Colonic mucosa (tissue), 4 donors: ENCODE results near the gene AP2A2. TPM values are rescaled to one million over a fixed set of nuclear protein-coding genes. Genes with fewer than 3 reads are reported as not detected.

ENCODE experiments used
- DNase-seq: peaks from one replicate; pipeline ENCODE4 v3.0.0-alpha.2; 2020
- H3K27ac ChIP-seq: fragments of 200-600 bp; one replicate; pipeline ENCODE4 v1.8.0; 2021
- H3K27me3 ChIP-seq: fragments of 200-600 bp; one replicate; pipeline ENCODE4 v1.8.0; 2021
- H3K36me3 ChIP-seq: fragments of 200-600 bp; one replicate; pipeline ENCODE4 v1.8.0; 2021
- H3K4me1 ChIP-seq: fragments of 200-600 bp; one replicate; pipeline ENCODE4 v1.8.0; 2021; ENCODE audit warnings: mild to moderate bottlenecking
- H3K4me3 ChIP-seq: fragments of 200-600 bp; one replicate; pipeline ENCODE4 v1.8.0; 2021
- H3K9ac ChIP-seq, 2 donors: one replicate each; pipeline ENCODE4 v1.7.0; 2013; ENCODE audit warnings: control low read depth in 2 of 2, low read depth in 2 of 2, low read length in 2 of 2
- H3K9me3 ChIP-seq: fragments of 200-600 bp; one replicate; pipeline ENCODE4 v1.8.0; 2021
- CTCF ChIP-seq: fragments of 200-600 bp; IDR thresholded peaks from one replicate; pipeline ENCODE4 v1.8.0; 2022; ENCODE audit warnings: antibody characterized with exemption, mild to moderate bottlenecking
- intact Hi-C: fragments of 100-400 bp; cut with DNase I; formaldehyde crosslinking; loops from one replicate; pipeline ENCODE4 v1.14.1; 2022
- total RNA-seq, 2 donors: library from RNA; stranded (reverse); fragmentation: NEBNext Ultra II Directional in 1 of 2; extraction: Animal tissue kit (Norgen Biotek cat#: 25700) in 1 of 2; gene quantifications; one replicate each; pipeline ENCODE4 v1.2.1, GENCODE V29; 2021
- donor health status: healthy.
- donor health status: DM: no; HTN: no; CAD: no.
- donor health status: DM: no; HTN: no; CAD: no.

AP2A2 gene
- total RNA-seq, 2 donors from 2014 or later = 69.4 to 72.5 TPM

GRCh38 chr11:968822-969221 is 43.2 kb downstream of the AP2A2 start:
- Histone ChIP-seq H3K4me1 (no peaks in the 10 kb centered on the region), H3K36me3 (peaks cover 9% of the 10 kb centered on the region), H3K9me3 (no peaks in the 10 kb centered on the region), H3K27ac (no peak overlapping the region), H3K4me3 (no peak overlapping the region), H3K9ac (no peak overlapping the region), H3K27me3 (no peaks in the 10 kb centered on the region)
- intact Hi-C loops = no loop called here
- DNase-seq = no peak
- TF ChIP-seq CTCF = no peak

GRCh38 chr11:969651-970205 is 44.1 kb downstream of the AP2A2 start:
- intact Hi-C loops = no loop called here
- H3K4me3 ChIP-seq = no peak overlapping the region
- no peak for DNase-seq
- no peak for TF ChIP-seq CTCF
- H3K27me3 ChIP-seq = no peaks in the 10 kb centered on the region
- H3K9me3 ChIP-seq = no peaks in the 10 kb centered on the region
- H3K36me3 ChIP-seq = peaks cover 9% of the 10 kb centered on the region
- H3K27ac ChIP-seq = no peak overlapping the region
- H3K9ac ChIP-seq = no peak overlapping the region
- no peaks in the 10 kb centered on the region for H3K4me1 ChIP-seq

DNA sequence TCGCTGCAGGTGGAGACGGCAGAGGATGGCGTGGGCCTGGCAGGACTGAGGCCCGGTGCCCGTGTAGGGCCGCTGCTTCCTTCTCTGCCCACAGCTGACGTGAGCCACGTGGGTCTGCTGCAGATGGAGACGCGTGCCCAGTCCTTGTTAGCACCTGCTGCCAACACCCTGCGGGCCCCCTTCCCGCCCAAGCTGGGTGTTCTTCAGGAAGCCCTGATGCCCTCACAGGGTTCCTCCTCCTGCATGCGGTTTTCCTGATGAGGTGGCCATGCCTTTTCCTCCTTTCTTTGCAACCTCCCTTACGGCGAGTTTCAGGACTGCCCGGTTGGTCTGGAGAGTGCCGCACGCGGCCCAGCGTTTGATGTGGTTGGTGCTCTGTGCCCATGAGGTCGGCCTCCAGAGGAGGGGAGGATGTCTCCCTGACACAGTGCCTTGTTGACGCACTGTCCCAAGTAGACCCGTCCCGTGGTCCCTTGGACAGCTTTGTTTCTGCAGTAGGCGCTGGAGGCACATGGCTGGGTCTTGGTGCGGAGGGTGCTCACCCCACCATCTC is 44.7 kb downstream of the AP2A2 start:
- Histone ChIP-seq H3K27ac (no peak overlapping the region), H3K4me3 (no peak overlapping the region), H3K9me3 (no peaks in the 10 kb centered on the region), H3K4me1 (no peaks in the 10 kb centered on the region), H3K36me3 (peaks cover 9% of the 10 kb centered on the region), H3K9ac (no peak overlapping the region), H3K27me3 (no peaks in the 10 kb centered on the region)
- intact Hi-C loops = no loop called here
- no peak for TF ChIP-seq CTCF
- no peak for DNase-seq

DNA sequence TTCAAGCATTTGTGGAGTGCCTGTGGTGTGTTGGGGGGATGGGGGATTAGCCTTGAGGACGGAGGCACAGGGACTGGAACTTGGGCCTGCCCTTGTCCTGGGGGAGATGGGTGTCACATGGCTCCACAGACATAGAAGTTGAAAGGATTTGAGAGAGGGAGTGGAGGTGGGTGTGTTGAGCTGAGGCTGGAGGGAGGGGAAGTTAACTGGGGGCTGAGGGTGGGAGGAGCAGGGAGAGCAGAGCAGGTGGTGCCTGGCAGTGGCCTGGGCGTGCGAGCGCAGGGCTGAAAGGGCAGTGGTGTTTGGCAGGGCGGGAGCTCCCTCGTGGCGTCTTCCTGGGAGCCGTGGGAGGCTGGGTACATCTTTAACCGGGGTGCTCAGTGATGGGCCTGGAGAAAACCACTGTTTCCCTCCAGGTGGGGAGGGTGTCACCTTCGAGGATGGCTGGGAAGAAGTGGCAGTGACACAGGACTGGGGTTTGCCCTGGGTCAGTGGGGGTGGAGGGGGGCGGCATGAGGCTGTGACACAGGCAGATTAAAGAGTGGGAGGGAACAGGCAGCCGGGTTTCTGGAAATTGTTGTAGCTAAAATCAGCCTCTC is 45.5 kb downstream of the AP2A2 start:
- Histone ChIP-seq H3K27me3 (no peaks in the 10 kb centered on the region), H3K27ac (no peak overlapping the region), H3K4me3 (no peak overlapping the region), H3K9ac (no peak overlapping the region), H3K4me1 (no peaks in the 10 kb centered on the region), H3K9me3 (no peaks in the 10 kb centered on the region), H3K36me3 (peaks cover 9% of the 10 kb centered on the region)
- TF ChIP-seq CTCF = no peak
- intact Hi-C loops = no loop called here
- no peak for DNase-seq

DNA sequence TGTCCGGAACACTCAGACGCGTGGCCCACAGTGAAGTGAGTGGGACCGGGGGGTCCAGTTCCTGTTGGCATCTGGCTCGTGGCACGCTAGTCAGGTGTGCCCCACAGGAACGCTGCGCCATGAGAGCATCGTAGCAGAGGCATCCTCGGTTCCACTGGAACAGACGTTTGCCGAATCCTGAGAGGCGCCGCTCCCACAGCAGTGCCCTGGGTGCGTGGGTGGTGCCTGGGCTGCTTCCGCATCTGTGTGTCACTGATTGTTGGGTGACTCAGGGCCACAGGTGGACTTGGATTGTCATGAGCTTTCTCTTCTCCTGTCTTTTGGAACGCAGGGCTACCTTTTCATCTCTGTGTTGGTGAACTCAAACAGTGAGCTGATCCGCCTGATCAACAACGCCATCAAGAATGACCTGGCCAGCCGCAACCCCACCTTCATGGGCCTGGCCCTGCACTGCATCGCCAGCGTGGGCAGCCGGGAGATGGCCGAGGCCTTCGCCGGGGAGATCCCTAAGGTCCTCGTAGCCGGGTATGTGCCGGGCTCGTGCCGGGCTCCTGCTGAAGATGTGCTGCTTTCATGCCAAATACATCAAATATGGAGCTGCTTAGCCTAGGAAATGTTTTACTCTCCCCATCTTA is 46.2 kb downstream of the AP2A2 start:
- Histone ChIP-seq H3K27ac (no peak overlapping the region), H3K9ac (no peak overlapping the region), H3K9me3 (no peaks in the 10 kb centered on the region), H3K4me3 (no peak overlapping the region), H3K4me1 (no peaks in the 10 kb centered on the region), H3K36me3 (peaks cover 9% of the 10 kb centered on the region), H3K27me3 (no peaks in the 10 kb centered on the region)
- intact Hi-C loops = no loop called here
- TF ChIP-seq CTCF = no peak
- DNase-seq = no peak
